Measurements from ENCODE around the gene SOHLH1. TPM values are rescaled to one million over a fixed set of nuclear protein-coding genes. Genes with fewer than 3 reads are reported as not detected.

SOHLH1 gene
- total RNA-seq, 3 donors from 2014 or later (not counting 1 experiment from before 2014, with no cell fraction given), result not detected

GRCh38 chr9:135745686-135746324 is 46.5 kb upstream of the SOHLH1 start:
- no peak overlapping the region for H3K4me3 Mint-ChIP-seq
- TF ChIP-seq, protein P1, sequence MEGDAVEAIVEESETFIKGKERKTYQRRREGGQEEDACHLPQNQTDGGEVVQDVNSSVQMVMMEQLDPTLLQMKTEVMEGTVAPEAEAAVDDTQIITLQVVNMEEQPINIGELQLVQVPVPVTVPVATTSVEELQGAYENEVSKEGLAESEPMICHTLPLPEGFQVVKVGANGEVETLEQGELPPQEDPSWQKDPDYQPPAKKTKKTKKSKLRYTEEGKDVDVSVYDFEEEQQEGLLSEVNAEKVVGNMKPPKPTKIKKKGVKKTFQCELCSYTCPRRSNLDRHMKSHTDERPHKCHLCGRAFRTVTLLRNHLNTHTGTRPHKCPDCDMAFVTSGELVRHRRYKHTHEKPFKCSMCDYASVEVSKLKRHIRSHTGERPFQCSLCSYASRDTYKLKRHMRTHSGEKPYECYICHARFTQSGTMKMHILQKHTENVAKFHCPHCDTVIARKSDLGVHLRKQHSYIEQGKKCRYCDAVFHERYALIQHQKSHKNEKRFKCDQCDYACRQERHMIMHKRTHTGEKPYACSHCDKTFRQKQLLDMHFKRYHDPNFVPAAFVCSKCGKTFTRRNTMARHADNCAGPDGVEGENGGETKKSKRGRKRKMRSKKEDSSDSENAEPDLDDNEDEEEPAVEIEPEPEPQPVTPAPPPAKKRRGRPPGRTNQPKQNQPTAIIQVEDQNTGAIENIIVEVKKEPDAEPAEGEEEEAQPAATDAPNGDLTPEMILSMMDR (IDR thresholded peaks at IDR 0.05), result no peak
- Histone ChIP-seq H3K27me3 (ENCODE audit: control insufficient read depth, insufficient read depth, low read length) (no peaks in the 10 kb centered on the region), H3K4me3 (ENCODE audit: low read length) (no peak overlapping the region), H3K27ac (ENCODE audit: low read length) (no peak overlapping the region), H3K36me3 (ENCODE audit: control insufficient read depth, insufficient read depth, low read length) (no peaks in the 10 kb centered on the region), H3K4me1 (ENCODE audit: control insufficient read depth, insufficient read depth, low read length) (no peaks in the 10 kb centered on the region), H3K9me3 (ENCODE audit: control insufficient read depth, insufficient read depth, low read length) (no peaks in the 10 kb centered on the region)
- H3K27me3 Mint-ChIP-seq (ENCODE audit: low read depth in 2 of 2), result peaks cover 0 to 2% of the 10 kb centered on the region in 2 donors
- no peak overlapping the region for H3K27ac Mint-ChIP-seq
- intact Hi-C loops (cut with micrococcal nuclease), result no loop called here
- H3K36me3 Mint-ChIP-seq, result no peaks in the 10 kb centered on the region
- 85% methylated on average over 24 of the region's 24 CpGs for WGBS (ENCODE audit: insufficient coverage)
- no peak for DNase-seq
- no peak for ATAC-seq
- H3K4me1 Mint-ChIP-seq, result no peaks in the 10 kb centered on the region
- no peaks in the 10 kb centered on the region for H3K9me3 Mint-ChIP-seq

DNA sequence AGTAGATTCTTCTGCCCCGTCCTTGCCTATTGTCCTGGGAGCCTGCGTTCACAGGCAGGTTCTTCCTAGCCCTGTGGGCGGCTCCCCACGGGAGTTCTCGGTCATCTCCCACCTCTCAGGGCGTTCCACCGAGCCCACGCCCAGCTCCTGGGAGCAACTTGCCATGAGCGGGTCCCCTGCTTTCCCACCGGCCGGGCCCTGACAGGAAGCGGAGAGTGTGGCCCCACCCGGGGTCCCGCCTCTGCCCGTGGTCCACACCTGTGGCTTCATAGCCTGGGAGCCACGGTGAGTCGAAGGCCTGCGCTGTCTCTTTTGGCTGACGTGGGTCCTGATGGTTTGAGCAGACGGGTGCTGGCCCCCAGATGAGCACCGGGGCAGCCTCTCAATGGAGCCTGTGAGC is 45.9 kb upstream of the SOHLH1 start:
- H3K9me3 ChIP-seq (ENCODE audit: control insufficient read depth, insufficient read depth, low read length), result no peaks in the 10 kb centered on the region
- no peak overlapping the region for H3K27ac ChIP-seq (ENCODE audit: low read length)
- H3K27me3 Mint-ChIP-seq (ENCODE audit: low read depth in 2 of 2), result peaks cover 0 to 2% of the 10 kb centered on the region in 2 donors
- no peaks in the 10 kb centered on the region for H3K4me1 Mint-ChIP-seq
- H3K9me3 Mint-ChIP-seq, result no peaks in the 10 kb centered on the region
- no peak overlapping the region for H3K27ac Mint-ChIP-seq
- no peaks in the 10 kb centered on the region for H3K36me3 Mint-ChIP-seq
- intact Hi-C loops (cut with micrococcal nuclease), result no loop called here
- WGBS (ENCODE audit: insufficient coverage), result 88% methylated on average over 21 of the region's 21 CpGs
- H3K36me3 ChIP-seq (ENCODE audit: control insufficient read depth, insufficient read depth, low read length), result no peaks in the 10 kb centered on the region
- ATAC-seq, result no peak
- no peaks in the 10 kb centered on the region for H3K4me1 ChIP-seq (ENCODE audit: control insufficient read depth, insufficient read depth, low read length)
- no peak overlapping the region for H3K4me3 Mint-ChIP-seq
- no peaks in the 10 kb centered on the region for H3K27me3 ChIP-seq (ENCODE audit: control insufficient read depth, insufficient read depth, low read length)
- no peak for DNase-seq
- TF ChIP-seq, protein P1 (IDR thresholded peaks at IDR 0.05), result no peak
- no peak overlapping the region for H3K4me3 ChIP-seq (ENCODE audit: low read length)

DNA sequence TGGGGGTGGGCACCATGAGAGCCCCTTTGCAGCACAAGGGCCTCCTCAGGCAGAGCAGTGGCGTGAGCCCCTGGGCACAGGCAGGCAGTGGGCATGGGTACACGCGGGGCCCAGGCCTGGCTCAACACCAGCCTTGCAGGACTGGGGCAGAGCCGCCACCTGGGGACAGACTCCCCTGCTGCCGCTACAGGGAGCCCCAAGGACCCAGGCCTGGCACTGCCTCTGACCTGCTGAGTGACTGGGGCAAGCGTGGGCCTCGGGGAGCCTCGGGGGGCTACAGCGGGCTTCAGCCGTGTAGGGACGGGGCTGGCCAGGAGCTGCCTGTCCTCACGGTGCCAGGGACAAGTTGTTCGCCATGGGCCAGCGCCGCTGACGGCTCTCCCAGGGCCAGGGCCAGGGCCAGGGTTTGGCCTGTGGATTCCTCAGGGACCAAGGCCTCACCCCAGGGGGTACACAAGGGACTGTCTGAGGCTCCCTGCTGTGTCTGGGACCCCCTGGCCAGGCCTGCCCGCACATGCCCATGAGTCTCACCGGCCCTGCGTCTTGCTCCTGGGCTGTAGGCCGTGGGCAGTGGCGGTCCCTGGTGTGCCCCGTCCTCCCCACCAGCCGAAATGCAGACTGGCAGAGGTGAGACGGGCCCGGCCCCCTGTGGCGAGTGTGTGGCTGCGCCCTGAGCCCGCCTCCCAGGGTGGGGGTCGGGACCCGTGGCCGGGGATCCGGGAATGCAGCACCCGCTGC is 45.2 kb upstream of the SOHLH1 start:
- Mint-ChIP-seq H3K36me3 (no peaks in the 10 kb centered on the region), H3K27ac (no peak overlapping the region), H3K9me3 (no peaks in the 10 kb centered on the region), H3K4me1 (no peaks in the 10 kb centered on the region), H3K4me3 (no peak overlapping the region), H3K27me3 (ENCODE audit: low read depth in 2 of 2) (peaks cover 0 to 2% of the 10 kb centered on the region in 2 donors)
- DNase-seq (no peak), ATAC-seq (no peak)
- Histone ChIP-seq H3K27ac (ENCODE audit: low read length) (no peak overlapping the region), H3K4me3 (ENCODE audit: low read length) (no peak overlapping the region), H3K9me3 (ENCODE audit: control insufficient read depth, insufficient read depth, low read length) (no peaks in the 10 kb centered on the region), H3K4me1 (ENCODE audit: control insufficient read depth, insufficient read depth, low read length) (no peaks in the 10 kb centered on the region), H3K36me3 (ENCODE audit: control insufficient read depth, insufficient read depth, low read length) (no peaks in the 10 kb centered on the region), H3K27me3 (ENCODE audit: control insufficient read depth, insufficient read depth, low read length) (no peaks in the 10 kb centered on the region)
- intact Hi-C loops (cut with micrococcal nuclease), result no loop called here
- TF ChIP-seq, protein P1 (IDR thresholded peaks at IDR 0.05), result no peak
- 89% methylated on average over 33 of the region's 33 CpGs for WGBS (ENCODE audit: insufficient coverage)
